ENCODE data around the gene MMEL1. TPM values are rescaled to one million over a fixed set of nuclear protein-coding genes. Genes with fewer than 3 reads are reported as not detected.

Gene MMEL1
- total and polyA plus RNA-seq, 2 experiments from 2014 or later: 0.57 to 0.90 TPM

GRCh38 chr1:2542246-2542915 lies 90.4 kb downstream of the MMEL1 start:
- Histone ChIP-seq H3K4me2 (no peak overlapping the region), H3K27ac (ENCODE audit: low read depth) (no peak overlapping the region), H3F3A (replicated peaks; ENCODE audit: low read depth) (0 out of 2 replicates have a peak, but pooled peaks cover 3% of the 10 kb centered on the region), H2AFZ (no peak overlapping the region), H4K20me1 (replicated peaks; ENCODE audit: insufficient read depth) (no peaks in the 10 kb centered on the region), H3K27me3 (ENCODE audit: insufficient read depth) (peaks cover 12% of the 10 kb centered on the region; the same call in 1 of the 2 replicates), H3K9me2 (ENCODE audit: insufficient read depth) (no peaks in the 10 kb centered on the region), H3K79me2 (replicated peaks; ENCODE audit: insufficient read depth) (no peaks in the 10 kb centered on the region), H3K4me3 (no peak overlapping the region), H3K4me1 (ENCODE audit: insufficient read depth) (peaks cover 10% of the 10 kb centered on the region; the same call in 1 of the 2 replicates), H3K36me3 (ENCODE audit: insufficient read depth) (no peaks in the 10 kb centered on the region)
- H3K36me3 Mint-ChIP-seq (ENCODE audit: low read depth): no peaks in the 10 kb centered on the region
- H3K9me3 Mint-ChIP-seq: no peaks in the 10 kb centered on the region
- no peak overlapping the region for H3K4me3 Mint-ChIP-seq
- ATAC-seq: no peak
- H3K4me1 Mint-ChIP-seq: peaks cover 4% of the 10 kb centered on the region; the same call in 1 of the 3 replicates
- no peak for DNase-seq (ENCODE audit: low spot score)
- no peak overlapping the region for H3K27ac Mint-ChIP-seq
- H3K27me3 Mint-ChIP-seq (ENCODE audit: insufficient read depth, low read depth, poor library complexity): peaks cover 26% of the 10 kb centered on the region
- TF ChIP-seq REST (IDR thresholded peaks at IDR 0.05; ENCODE audit: unreplicated experiment): no peak
- TF ChIP-seq ZNF114 (CRISPR knock-in tag; IDR thresholded peaks at IDR 0.05): no peak
- no peak for TF ChIP-seq ETS1 (IDR thresholded peaks at IDR 0.05)
- TF ChIP-seq JUNB (IDR thresholded peaks at IDR 0.05; ENCODE audit: unreplicated experiment): no peak
- no peak for TF ChIP-seq EZH2 (IDR thresholded peaks at IDR 0.05; ENCODE audit: low read depth, unreplicated experiment)
- TF ChIP-seq, protein P1, sequence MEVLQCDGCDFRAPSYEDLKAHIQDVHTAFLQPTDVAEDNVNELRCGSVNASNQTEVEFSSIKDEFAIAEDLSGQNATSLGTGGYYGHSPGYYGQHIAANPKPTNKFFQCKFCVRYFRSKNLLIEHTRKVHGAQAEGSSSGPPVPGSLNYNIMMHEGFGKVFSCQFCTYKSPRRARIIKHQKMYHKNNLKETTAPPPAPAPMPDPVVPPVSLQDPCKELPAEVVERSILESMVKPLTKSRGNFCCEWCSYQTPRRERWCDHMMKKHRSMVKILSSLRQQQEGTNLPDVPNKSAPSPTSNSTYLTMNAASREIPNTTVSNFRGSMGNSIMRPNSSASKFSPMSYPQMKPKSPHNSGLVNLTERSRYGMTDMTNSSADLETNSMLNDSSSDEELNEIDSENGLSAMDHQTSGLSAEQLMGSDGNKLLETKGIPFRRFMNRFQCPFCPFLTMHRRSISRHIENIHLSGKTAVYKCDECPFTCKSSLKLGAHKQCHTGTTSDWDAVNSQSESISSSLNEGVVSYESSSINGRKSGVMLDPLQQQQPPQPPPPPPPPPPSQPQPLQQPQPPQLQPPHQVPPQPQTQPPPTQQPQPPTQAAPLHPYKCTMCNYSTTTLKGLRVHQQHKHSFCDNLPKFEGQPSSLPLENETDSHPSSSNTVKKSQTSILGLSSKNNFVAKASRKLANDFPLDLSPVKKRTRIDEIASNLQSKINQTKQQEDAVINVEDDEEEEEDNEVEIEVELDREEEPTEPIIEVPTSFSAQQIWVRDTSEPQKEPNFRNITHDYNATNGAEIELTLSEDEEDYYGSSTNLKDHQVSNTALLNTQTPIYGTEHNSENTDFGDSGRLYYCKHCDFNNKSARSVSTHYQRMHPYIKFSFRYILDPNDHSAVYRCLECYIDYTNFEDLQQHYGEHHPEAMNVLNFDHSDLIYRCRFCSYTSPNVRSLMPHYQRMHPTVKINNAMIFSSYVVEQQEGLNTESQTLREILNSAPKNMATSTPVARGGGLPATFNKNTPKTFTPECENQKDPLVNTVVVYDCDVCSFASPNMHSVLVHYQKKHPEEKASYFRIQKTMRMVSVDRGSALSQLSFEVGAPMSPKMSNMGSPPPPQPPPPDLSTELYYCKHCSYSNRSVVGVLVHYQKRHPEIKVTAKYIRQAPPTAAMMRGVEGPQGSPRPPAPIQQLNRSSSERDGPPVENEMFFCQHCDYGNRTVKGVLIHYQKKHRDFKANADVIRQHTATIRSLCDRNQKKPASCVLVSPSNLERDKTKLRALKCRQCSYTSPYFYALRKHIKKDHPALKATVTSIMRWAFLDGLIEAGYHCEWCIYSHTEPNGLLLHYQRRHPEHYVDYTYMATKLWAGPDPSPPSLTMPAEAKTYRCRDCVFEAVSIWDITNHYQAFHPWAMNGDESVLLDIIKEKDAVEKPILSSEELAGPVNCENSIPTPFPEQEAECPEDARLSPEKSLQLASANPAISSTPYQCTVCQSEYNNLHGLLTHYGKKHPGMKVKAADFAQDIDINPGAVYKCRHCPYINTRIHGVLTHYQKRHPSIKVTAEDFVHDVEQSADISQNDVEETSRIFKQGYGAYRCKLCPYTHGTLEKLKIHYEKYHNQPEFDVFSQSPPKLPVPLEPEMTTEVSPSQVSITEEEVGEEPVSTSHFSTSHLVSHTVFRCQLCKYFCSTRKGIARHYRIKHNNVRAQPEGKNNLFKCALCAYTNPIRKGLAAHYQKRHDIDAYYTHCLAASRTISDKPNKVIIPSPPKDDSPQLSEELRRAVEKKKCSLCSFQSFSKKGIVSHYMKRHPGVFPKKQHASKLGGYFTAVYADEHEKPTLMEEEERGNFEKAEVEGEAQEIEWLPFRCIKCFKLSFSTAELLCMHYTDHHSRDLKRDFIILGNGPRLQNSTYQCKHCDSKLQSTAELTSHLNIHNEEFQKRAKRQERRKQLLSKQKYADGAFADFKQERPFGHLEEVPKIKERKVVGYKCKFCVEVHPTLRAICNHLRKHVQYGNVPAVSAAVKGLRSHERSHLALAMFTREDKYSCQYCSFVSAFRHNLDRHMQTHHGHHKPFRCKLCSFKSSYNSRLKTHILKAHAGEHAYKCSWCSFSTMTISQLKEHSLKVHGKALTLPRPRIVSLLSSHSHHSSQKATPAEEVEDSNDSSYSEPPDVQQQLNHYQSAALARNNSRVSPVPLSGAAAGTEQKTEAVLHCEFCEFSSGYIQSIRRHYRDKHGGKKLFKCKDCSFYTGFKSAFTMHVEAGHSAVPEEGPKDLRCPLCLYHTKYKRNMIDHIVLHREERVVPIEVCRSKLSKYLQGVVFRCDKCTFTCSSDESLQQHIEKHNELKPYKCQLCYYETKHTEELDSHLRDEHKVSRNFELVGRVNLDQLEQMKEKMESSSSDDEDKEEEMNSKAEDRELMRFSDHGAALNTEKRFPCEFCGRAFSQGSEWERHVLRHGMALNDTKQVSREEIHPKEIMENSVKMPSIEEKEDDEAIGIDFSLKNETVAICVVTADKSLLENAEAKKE (CRISPR knock-in tag; IDR thresholded peaks at IDR 0.05): no peak
- TF ChIP-seq POLR2AphosphoS5 (IDR thresholded peaks at IDR 0.05; ENCODE audit: low read depth): no peak
- TF ChIP-seq, protein P2, sequence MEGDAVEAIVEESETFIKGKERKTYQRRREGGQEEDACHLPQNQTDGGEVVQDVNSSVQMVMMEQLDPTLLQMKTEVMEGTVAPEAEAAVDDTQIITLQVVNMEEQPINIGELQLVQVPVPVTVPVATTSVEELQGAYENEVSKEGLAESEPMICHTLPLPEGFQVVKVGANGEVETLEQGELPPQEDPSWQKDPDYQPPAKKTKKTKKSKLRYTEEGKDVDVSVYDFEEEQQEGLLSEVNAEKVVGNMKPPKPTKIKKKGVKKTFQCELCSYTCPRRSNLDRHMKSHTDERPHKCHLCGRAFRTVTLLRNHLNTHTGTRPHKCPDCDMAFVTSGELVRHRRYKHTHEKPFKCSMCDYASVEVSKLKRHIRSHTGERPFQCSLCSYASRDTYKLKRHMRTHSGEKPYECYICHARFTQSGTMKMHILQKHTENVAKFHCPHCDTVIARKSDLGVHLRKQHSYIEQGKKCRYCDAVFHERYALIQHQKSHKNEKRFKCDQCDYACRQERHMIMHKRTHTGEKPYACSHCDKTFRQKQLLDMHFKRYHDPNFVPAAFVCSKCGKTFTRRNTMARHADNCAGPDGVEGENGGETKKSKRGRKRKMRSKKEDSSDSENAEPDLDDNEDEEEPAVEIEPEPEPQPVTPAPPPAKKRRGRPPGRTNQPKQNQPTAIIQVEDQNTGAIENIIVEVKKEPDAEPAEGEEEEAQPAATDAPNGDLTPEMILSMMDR (conservative IDR thresholded peaks at IDR 0.05; ENCODE audit: low read depth in 2 of 2): no peak
- no peak for TF ChIP-seq EZH2phosphoT487 (IDR thresholded peaks at IDR 0.05; ENCODE audit: unreplicated experiment)
- TF ChIP-seq NANOG (IDR thresholded peaks at IDR 0.05; ENCODE audit: borderline replicate concordance): no peak
- no peak for TF ChIP-seq CREB1 (CRISPR knock-in tag; IDR thresholded peaks at IDR 0.05; ENCODE audit: low read depth)
- TF ChIP-seq STAT1 (IDR thresholded peaks at IDR 0.05; ENCODE audit: unreplicated experiment): no peak
- TF ChIP-seq ZNF331 (CRISPR knock-in tag; IDR thresholded peaks at IDR 0.05; ENCODE audit: low read depth): no peak

All from GM23338 (cell line).